MCF 10A (cell line): ENCODE data around the gene BTBD16. TPM values are rescaled to one million over a fixed set of nuclear protein-coding genes. Genes with fewer than 3 reads are reported as not detected.

Source experiments
- BruUV-seq: library from RNA; stranded (reverse); fragments of 400-500 nt; replicated peaks from 2 replicates; lab custom pipeline; 2021; lab: Mats Ljungman, UMichigan
- CTCF ChIA-PET: fragments of 300-600 bp; sonication (Branson Sonifier 250); formaldehyde crosslinking; extraction: SDS; loops from one replicate; lab custom pipeline; 2021; ENCODE audit warnings: antibody characterized with exemption, inconsistent platforms; lab: Yijun Ruan, JAX
- POLR2A ChIA-PET: fragments of 300-600, 350-650 bp; sonication (Branson Sonifier 250); formaldehyde crosslinking; extraction: SDS; loops from one replicate; lab custom pipeline; 2020; ENCODE audit warnings: antibody characterized with exemption, inconsistent platforms; lab: Yijun Ruan, JAX
- DNase-seq: peaks from one replicate; pipeline ENCODE4 v3.0.0-alpha.2; 2018; ENCODE audit not compliant: unreplicated experiment
- H3K27ac Mint-ChIP-seq: one replicate; pipeline ENCODE4 v1.8.0; 2022; ENCODE audit warnings: mild to moderate bottlenecking, low read depth, mixed read lengths; ENCODE audit not compliant: unreplicated experiment
- H3K27me3 Mint-ChIP-seq: one replicate; pipeline ENCODE4 v1.8.0; 2022; ENCODE audit warnings: mixed read lengths; ENCODE audit not compliant: insufficient read depth, unreplicated experiment
- H3K36me3 Mint-ChIP-seq: one replicate; pipeline ENCODE4 v1.8.0; 2022; ENCODE audit warnings: mild to moderate bottlenecking, moderate library complexity, mixed read lengths; ENCODE audit not compliant: insufficient read depth, unreplicated experiment
- H3K4me1 Mint-ChIP-seq: one replicate; pipeline ENCODE4 v1.8.0; 2022; ENCODE audit warnings: mixed read lengths; ENCODE audit not compliant: insufficient read depth, unreplicated experiment
- H3K4me3 Mint-ChIP-seq: one replicate; pipeline ENCODE4 v1.8.0; 2022; ENCODE audit warnings: mild to moderate bottlenecking, moderate library complexity, mixed read lengths; ENCODE audit not compliant: unreplicated experiment
- H3K9me3 Mint-ChIP-seq: one replicate; pipeline ENCODE4 v1.8.0; 2022; ENCODE audit warnings: mixed read lengths; ENCODE audit not compliant: unreplicated experiment
- intact Hi-C: fragments of 100-400 bp; cut with micrococcal nuclease; formaldehyde crosslinking; loops from 2 replicates; pipeline ENCODE4 v1.14.1; 2022
- total RNA-seq: library from RNA; stranded (reverse); gene quantifications from 2 replicates; pipeline ENCODE4 v1.2.3, GENCODE V29; 2022
- TF ChIP-seq, protein P1 (sequence below): fragments of 200-600 bp; IDR thresholded peaks from one replicate; pipeline ENCODE4 v1.8.0; 2022; ENCODE audit warnings: antibody characterized with exemption, mild to moderate bottlenecking; ENCODE audit not compliant: unreplicated experiment

The BTBD16 gene
- total RNA-seq, 1 experiment from 2014 or later = 0.16 TPM

DNA sequence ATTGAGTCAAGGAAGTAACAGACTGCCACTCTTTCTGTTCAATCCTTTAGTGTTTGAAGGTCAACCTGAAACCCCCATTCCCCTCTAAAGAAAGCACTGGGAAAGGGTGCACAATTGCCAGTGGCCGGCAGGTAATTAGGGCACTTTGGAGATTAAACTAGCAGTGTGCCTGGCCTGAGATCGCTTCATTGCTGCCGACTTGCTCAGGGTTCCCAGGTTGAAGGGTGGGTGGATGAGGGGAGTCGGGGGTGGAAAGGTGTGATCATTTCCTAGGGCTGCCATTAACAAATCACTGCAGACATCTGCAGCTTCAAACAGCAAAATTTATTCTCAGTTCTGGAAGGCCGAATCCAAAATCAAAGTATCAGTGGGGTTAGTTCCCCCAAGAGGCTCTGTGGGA lies 16.3 kb upstream of the BTBD16 start:
- ChIA-PET CTCF (interaction anchor here (1.3 kb wide), 1 partner anchor 13 kb away, joined by 8 read pairs; no protein-coding TSS in a partner anchor), POLR2A (interaction anchor here (2.1 kb wide), 1 partner anchor 9 kb away, joined by 6 read pairs; no protein-coding TSS in a partner anchor)
- intact Hi-C loops = no loop called here
- no TSS peak for BruUV-seq
- Mint-ChIP-seq H3K4me1 (peaks cover 4% of the 10 kb centered on the region), H3K36me3 (peaks cover 95% of the 10 kb centered on the region), H3K27me3 (no peaks in the 10 kb centered on the region), H3K4me3 (no peak overlapping the region), H3K9me3 (no peaks in the 10 kb centered on the region), H3K27ac (peak overlapping the region; percentile 35)
- DNase-seq = no peak
- TF ChIP-seq, protein P1, sequence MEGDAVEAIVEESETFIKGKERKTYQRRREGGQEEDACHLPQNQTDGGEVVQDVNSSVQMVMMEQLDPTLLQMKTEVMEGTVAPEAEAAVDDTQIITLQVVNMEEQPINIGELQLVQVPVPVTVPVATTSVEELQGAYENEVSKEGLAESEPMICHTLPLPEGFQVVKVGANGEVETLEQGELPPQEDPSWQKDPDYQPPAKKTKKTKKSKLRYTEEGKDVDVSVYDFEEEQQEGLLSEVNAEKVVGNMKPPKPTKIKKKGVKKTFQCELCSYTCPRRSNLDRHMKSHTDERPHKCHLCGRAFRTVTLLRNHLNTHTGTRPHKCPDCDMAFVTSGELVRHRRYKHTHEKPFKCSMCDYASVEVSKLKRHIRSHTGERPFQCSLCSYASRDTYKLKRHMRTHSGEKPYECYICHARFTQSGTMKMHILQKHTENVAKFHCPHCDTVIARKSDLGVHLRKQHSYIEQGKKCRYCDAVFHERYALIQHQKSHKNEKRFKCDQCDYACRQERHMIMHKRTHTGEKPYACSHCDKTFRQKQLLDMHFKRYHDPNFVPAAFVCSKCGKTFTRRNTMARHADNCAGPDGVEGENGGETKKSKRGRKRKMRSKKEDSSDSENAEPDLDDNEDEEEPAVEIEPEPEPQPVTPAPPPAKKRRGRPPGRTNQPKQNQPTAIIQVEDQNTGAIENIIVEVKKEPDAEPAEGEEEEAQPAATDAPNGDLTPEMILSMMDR = no peak

DNA sequence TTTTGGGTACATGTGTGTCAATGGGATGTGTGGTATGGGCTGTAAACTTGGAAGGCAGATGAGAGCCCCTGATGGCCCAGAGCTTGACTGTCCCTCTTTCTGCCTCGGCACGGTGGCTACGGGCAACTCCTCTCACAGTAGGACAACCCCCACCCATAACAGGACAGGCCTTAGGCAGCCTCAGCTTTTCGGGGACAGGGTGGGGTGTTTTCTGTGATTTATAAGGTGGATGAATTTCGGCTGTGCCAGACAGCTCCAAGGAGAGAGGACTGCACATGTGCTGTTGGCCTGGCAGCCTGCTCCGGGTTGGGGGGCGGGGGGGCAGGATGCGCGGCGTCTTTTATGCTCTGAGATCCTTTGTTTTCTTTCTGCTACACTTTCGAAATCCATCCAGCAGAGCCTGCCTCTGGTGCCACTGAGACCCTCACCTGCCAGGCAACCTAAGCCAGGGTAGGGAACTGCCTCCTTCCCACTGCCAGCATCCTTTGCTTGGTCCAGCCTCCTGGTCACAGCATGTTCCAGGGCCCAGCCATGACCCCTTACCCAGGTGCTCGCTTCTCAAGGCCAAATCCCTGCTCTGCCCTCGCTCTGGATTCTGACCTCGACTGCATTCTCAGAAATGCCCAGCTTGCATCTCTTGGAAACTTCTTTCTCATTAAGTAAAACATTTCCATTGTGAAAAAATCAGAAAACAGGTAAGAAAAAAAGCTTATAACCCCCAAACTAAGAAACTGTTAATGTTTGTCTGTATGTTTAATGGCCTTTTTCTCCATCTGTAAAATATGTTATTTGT lies 15.4 kb upstream of the BTBD16 start:
- Mint-ChIP-seq H3K9me3 (no peaks in the 10 kb centered on the region), H3K27me3 (no peaks in the 10 kb centered on the region), H3K4me3 (no peak overlapping the region), H3K4me1 (peaks cover 4% of the 10 kb centered on the region), H3K27ac (peak overlapping the region; percentile 35), H3K36me3 (peaks cover 95% of the 10 kb centered on the region)
- TF ChIP-seq, protein P1 = no peak
- POLR2A ChIA-PET = no interaction called here
- no TSS peak for BruUV-seq
- DNase-seq = no peak
- intact Hi-C loops = no loop called here
- CTCF ChIA-PET = interaction anchor here (0.6 to 4.2 kb wide), 3 partner anchors 13 to 178 kb away, joined by 3 to 26 read pairs (median 3); no protein-coding TSS in a partner anchor

DNA sequence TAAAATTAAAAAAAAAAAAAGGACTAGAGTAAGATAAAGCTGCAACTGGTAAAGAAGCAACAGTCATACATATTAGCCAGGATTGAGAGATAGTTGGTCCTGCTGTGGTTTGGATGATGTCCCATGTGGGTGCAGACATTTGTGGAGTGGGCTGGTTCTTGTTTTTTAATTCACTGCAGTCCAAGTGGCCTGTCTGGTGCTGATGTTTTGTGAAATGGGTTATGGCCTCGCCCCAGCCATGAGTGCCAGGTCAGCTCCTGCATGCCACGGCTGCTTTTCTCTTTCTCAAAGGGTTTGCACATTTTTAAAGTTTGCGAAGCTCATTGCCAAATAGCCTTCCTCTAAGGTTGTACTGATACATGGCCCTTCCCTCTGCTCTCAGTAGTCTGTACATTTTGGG lies 14.1 kb upstream of the BTBD16 start:
- Mint-ChIP-seq H3K4me3 (no peak overlapping the region), H3K27me3 (no peaks in the 10 kb centered on the region), H3K36me3 (peaks cover 90% of the 10 kb centered on the region), H3K9me3 (no peaks in the 10 kb centered on the region), H3K27ac (no peak overlapping the region), H3K4me1 (peaks cover 4% of the 10 kb centered on the region)
- intact Hi-C loops = no loop called here
- CTCF ChIA-PET = interaction anchor here (0.7 to 4.2 kb wide), 2 partner anchors 11 to 165 kb away, joined by 3 to 26 read pairs; no protein-coding TSS in a partner anchor
- BruUV-seq = no TSS peak
- TF ChIP-seq, protein P1 = no peak
- POLR2A ChIA-PET = no interaction called here
- DNase-seq = no peak
